GM19240 (cell line): Measurements from ENCODE around the gene PRF1.

Source experiments
- DNase-seq: peaks from one replicate; pipeline ENCODE4 v3.0.0; 2011; ENCODE audit warnings: low spot score; ENCODE audit not compliant: insufficient read length

PRF1 gene

DNA sequence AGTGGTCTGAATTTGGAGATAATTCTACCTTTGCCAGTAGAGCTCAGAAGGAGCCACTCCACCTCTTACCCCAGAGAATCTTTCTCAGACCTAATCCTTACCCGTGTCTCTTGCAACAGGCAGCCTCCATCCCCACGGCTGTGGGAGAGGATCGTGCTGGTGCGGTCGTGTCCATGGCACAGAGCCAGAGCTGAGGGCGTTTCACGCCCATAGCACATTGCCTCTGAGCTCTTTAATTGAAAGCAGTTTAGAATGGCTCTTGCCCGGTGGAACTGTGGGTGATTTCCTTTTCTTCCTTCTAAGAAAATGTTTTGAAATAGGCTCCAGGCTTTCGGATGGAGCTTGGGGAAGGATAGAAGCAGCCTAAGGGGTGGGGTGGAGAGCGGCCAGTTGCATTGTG lies 41.5 kb downstream of the PRF1 start:
- no peak for DNase-seq

DNA sequence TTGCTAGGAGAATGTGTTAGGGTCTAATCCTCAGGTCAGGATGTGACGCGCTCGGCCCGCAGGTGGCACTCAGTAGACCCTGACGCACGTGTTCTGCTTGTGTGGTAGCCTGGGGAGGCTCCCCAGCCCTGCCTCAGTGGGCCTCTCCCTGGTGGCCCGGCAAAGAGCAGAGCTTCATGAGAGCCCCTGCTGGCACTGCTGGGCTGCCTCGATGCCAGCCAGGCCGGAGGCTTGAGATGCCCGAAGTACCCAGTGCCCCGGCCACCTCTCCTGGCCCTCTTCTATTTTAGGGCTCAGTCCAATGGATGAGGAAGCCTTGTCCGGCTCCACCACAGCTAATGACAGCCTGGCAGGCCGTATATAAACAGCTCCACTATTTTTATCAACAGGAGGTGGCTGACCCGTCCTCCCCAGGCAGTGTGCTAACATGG lies 42.0 kb downstream of the PRF1 start:
- DNase-seq, result no peak

DNA sequence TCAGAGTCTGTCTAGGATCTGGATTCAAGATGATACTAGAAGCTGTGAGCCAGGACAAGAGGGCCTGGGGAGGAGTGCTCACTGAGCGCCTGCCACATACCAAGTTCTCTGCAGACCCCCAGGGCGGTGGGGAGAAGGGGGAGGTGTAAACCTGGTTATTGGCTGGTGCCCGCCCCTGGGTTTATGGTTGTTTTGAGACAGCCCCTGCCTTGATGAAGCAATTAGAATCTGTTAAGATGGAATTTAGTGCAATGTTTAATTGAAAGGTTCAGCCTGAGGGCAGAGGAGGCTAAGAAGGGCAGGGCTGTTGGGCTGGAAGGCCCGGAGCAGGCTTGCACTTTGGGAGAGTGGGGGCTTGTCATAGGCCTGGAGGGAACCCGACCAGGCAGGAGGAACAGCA lies 42.7 kb downstream of the PRF1 start:
- no peak for DNase-seq

DNA sequence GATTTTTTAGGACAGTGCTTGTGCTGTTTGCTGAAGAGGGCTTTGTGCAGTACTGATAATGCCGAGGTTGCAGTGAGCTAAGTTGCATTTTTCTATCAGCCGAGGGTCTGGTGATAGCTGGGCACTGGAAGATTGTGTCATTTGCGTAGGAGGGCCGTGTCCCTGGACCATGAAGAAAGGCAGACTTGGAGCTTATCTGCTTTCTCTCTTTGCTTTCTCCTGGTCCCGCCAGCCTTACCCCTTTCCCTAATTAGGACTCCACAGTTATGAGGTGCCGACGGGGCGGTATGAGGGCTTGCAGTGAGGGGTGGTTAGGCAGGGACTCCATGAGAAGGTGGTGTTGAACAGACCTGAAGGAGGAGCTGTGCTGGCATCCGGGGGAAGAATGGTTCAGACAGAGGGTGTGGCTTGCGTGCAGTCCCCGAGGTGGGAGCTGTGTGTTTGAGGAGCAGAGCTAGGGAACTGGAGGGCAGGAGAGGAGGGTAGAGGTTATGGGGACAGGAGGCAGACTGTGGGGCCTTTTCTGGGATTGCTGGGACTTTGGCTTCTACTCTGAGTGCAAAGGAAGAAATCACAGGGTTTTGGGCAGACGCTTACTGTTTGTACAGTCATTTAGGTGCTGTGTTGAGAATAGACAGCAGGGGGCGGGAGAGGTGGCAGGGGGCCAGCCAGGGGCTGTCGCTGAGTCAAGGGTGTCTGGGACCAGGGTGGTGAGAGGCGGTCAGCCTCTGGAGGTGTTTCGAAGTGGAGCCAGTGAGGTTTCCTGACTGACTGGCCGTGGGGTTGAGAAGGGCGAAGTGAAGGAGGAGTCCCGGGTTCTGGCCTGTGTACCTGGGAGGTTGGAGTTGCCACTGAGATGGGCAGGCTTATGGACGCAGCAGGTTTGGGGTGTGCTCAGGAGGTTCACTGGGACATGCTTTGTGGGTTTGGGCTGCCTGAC lies 43.4 kb downstream of the PRF1 start:
- DNase-seq, result peak; percentile 73

DNA sequence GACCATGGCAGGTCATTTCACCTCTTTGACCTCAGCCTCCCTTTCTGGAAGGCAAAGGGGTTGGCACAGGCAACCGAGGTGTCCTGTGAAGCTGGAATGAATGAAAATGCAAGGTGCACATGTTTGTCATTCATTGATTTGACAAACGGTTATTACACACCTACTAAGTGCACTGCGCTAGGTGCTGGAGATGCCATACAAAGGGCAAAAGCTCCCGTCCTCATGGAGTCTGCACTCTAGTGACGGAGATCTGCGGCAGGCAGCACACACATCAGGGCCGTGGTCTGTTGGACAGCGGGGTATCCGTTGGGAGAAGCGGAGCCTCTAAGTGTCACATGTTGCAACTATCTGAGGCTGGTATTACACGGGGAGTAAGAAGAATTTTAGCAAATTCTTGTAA lies 44.2 kb downstream of the PRF1 start:
- DNase-seq, result no peak

DNA sequence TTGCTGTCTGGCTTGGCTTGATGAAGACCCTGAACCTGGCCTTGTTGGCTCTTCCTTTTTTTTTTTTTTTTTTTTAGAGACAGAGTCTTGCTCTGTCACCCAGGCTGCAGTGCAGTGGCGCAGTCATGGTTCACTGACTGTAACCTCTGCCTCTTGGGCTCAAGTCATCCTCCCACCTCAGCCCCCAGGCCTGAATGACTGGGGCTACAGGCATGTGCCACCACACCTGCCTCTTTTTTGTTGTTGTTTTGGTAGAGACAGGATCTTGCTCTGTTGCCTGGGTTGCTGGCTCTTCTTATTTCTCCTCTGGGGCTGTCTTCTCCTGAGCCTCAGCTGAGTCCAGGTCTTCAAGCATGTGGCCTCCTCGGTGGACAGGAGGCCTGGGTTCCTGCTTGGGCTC lies 44.7 kb downstream of the PRF1 start:
- no peak for DNase-seq

DNA sequence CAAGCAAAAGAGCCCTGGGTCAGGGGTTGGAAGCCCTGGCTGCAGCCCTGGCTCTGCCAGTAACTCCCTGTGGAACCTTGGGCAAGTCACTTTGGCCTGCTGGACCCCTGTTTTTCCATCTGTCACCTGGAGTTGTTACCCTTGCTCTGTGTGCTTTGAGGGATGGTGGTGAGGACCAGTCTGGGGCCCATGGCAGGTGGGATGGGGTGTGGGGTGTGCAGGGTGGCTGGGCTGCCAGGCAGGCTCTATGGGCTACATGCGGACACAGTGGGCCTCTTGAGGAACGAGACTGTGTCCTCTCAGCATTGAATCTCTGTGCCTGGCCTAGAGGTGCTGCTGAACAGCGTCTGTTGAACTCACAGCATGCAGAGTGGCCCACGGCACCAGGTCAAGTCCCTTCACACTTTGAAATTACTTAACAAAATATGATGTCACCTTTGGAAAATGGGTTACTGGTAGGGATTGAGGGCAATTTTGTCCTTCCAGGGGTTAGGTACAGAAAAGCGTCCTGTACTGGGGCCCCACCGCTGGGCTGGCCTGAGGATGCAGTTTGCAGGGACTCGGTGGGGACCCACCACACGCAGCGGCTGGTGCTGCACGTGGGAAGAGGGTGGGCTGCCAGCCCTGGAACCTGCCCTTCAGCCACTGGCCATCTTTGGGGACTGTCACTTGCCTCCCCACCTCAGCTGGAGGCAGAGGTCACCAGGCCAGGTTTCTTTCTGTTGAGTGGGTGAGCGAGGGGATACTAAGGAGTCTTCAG lies 45.3 kb downstream of the PRF1 start:
- no peak for DNase-seq

DNA sequence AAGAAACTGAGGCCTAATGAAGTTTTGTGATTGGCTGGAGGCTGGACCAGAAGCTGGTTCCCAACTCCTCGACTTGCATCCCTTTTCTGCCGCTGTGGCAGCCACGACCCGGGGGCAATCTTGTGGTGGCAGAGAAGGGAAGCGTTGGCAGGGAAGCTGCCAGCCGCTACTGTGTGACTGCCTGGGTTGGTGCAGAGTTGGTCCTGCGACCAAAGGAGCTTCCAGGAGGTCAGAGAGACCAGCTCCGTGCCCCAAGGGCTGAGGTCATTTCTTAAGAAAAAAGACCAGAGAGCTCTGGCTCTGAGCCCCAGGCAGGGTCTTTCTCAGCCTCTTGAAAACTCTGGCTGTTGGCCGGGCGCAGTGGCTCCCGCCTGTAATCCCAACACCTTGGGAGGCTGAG lies 47.2 kb downstream of the PRF1 start:
- no peak for DNase-seq

DNA sequence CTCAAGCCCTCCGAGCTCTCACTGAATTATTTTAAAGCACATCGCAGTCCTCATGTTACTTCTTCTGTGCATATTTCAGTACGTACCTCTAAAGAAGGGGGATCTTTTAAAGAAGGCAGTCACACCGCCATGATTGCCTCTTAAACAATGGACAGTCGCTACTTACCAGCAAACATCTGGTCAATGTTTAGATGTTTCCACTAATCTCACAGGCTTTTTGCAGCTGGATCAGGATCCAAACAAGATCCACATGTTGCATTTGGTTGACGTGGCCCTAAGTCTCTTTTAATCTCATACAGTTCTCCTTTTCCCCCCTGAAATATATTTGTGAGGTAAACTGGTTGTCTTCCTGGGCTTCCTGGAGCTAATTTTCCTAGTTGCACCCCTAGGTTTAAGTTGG lies 50.0 kb downstream of the PRF1 start:
- no peak for DNase-seq

DNA sequence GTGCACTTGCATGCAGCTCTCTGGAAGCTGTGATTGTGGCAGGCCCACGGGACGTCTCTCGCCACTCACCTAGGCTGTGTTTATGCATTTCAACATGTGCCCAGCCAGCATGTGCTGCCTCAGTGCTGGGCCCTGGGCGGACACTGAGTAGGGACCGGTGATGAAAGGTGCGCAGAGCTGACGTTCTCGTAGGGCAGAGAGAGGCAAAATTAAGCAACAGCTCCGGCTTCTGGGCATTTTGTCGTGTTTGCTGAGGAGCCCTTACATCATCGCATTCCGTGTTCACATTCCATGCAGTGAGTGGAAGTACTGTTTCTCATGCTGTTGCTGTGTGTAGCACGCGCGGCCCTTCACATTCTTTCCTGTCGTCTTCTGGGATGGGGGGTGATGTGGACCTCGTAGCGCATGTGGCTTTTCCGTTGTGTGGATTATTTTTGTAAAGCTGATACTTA lies 50.5 kb downstream of the PRF1 start:
- DNase-seq, result no peak

DNA sequence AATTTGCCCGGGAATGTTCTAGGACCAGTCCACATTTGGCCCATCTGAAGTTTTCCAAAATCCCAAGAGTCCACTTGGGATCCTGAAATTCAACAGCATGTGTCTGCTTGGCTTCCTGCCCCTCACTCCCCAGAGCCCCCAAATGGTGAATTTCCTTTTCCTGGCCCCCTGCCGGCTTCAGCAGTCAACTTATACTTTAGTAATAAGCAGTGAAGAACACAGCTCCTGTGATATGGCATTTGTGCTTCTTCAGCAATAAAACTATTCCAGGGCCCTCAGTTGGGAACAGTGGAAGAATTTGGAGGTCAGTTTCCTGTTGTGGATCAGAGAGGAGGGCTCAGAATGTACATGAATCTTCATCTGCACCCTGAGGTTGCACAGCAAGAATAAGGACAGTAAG lies 51.1 kb downstream of the PRF1 start:
- DNase-seq, result no peak

DNA sequence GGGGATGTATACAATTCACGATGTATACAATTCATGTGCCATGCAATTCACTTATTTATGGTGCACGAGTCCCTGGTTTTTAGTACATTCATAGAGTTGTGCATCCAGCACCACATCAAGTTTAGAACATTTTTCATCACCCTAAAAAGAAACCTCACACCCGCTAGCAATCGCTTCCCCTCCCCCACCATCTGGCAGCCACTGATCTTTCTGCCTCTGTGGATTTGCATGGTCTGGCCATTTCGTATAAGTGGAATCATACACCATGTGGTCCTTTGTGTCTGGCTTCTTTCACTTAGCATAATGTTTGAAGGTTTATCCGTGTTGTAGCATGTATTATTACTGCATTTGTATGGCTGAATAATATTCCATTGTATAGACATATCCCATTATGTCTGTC lies 52.1 kb downstream of the PRF1 start:
- no peak for DNase-seq

DNA sequence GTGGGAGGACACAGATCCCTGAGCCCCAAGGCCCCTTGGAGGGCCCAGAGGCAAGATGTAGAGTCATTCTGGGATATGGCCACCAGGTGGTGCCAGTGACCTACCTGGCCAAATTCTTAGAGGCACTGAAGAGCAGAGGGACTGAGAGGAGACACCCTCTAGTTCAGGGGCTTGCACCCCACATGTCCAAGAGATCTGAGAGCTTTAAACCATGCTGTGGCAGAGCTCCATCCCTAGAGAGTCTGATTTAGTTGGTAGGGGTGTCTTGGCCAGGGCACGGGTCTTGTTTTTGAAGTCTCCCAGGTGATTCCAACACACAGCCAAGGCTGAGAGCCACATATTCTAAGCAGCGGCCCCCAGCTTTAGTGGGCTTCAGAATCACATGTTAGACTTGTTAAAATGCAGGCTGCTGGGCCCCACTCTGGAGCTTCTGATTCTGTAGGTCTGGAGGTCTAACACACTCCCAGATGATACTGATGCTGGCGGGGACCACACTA lies 52.5 kb downstream of the PRF1 start:
- peak; percentile 95 for DNase-seq

DNA sequence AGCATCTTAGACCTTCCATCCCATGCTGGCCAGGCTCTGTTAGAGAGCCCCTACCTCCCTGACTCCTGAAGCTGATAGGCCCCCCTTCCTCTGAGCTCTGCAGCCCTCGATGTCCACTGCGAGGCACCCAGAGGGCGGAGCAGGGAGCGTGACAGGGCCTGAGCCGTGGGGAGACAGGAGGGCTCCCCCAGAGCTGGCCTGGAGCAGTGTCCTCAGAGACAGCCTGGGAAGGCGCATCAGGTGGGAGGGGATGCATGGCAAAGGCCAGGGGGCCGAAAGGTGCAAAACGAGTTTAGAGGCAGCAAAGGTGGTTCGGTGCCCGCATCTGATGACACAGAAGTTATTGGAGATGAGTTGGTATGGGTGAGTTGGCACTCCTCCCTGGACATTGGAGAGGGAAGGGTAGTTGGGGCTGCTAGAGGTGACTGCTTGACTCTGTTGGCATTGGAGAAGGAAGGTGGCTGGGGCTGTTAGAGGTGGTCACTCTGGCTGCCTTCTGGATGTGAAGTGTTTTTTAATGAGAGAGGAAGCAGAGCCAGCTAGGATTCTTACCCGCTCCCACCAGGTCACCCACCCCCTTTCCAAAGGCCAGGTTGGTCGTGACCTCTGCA lies 53.1 kb downstream of the PRF1 start:
- no peak for DNase-seq
